ENCODE data around the gene GRIN1. TPM values are rescaled to one million over a fixed set of nuclear protein-coding genes. Genes with fewer than 3 reads are reported as not detected.

GRIN1 gene
- total RNA-seq, 1 experiment from 2014 or later = 0.52 TPM

GRCh38 chr9:137168573-137168903, 29.6 kb downstream of the GRIN1 start:
- Histone ChIP-seq H3K27ac (ENCODE audit: low read depth, low read length, poor library complexity, severe bottlenecking) (no peak overlapping the region), H3K4me3 (ENCODE audit: low read depth, low read length, poor library complexity, severe bottlenecking) (peak overlapping the region; percentile 32), H3K9me3 (ENCODE audit: low read depth, low read length, poor library complexity, severe bottlenecking) (no peaks in the 10 kb centered on the region), H3K27me3 (replicated peaks; ENCODE audit: insufficient read depth, low read depth, low read length, poor library complexity) (peaks cover 77% of the 10 kb centered on the region), H3K4me1 (ENCODE audit: insufficient read depth, low read length, poor library complexity, severe bottlenecking) (no peaks in the 10 kb centered on the region), H3K36me3 (ENCODE audit: insufficient read depth, low read length, poor library complexity, severe bottlenecking) (no peaks in the 10 kb centered on the region)
- ChIA-PET POLR2A (ENCODE audit: low non-redundant PET) (no interaction called here), CTCF (interaction anchor here (0.7 kb wide), 1 partner anchor 59 kb away, joined by 3 read pairs; the partner anchor contains the start of gene RNF224)
- intact Hi-C loops (cut with micrococcal nuclease; ENCODE audit: unreplicated experiment) = no loop called here
- no peak for DNase-seq (ENCODE audit: low spot score)
- peak; percentile 57 for TF ChIP-seq EZH2 (IDR thresholded peaks at IDR 0.05; ENCODE audit: borderline replicate concordance, low read depth, low read length, poor library complexity, severe bottlenecking)
- TF ChIP-seq CTCF (conservative IDR thresholded peaks at IDR 0.05; ENCODE audit: low read depth, low read length) = no peak
- BruUV-seq (replicated peaks) = no TSS peak

DNA sequence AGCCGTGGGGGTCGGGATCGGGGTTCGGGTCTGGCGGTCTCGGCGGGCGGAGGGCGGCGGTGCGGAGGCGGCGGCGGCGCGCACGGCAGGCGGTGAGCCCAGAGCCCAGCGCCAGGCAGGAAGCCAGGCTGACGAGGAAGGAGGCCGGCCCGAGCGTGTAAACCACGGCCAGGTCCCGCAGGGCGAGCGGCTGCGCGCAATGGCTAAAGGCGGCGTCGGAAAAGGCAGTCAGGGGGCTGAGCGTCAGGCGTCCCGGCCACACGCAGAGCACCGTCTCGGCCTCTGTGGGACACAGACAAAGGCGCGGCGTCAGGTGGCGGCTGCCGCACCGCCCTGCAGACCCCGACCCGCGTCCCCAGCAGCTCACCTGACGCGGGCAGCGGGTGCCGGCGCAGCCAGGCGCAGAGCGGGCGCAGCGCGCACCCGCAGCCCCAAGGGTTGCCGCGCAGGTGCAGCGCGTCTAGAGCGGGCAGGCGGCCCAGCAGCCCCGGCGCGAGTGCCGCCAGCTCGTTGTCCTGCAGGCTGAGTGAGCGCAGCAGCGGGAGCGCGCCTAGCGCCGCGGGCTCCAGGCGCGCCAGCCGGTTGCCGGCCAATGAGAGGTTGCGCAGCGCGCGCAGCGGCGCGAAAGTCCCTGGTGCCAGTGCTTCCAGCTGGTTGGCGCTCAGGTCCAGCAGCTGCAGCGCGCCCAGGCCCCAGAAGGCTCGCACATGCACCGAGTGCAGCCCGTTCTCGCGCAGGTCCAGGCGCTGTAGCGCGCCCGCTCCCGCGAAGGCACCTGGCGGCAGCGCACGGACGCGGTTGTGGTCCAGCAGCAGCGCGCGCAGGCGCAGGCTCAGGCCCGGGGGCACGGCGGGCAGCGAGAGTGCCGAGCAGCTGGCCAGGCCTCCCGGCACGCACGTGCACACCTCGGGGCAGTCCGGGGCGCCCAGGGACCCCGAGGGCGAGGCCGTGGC, 30.2 kb downstream of the GRIN1 start:
- BruUV-seq (replicated peaks) = no TSS peak
- H3K4me3 ChIP-seq (ENCODE audit: low read depth, low read length, poor library complexity, severe bottlenecking) = peak overlapping the region; percentile 32
- H3K27ac ChIP-seq (ENCODE audit: low read depth, low read length, poor library complexity, severe bottlenecking) = no peak overlapping the region
- peak; percentile 69 for DNase-seq (ENCODE audit: low spot score)
- H3K9me3 ChIP-seq (ENCODE audit: low read depth, low read length, poor library complexity, severe bottlenecking) = no peaks in the 10 kb centered on the region
- H3K27me3 ChIP-seq (replicated peaks; ENCODE audit: insufficient read depth, low read depth, low read length, poor library complexity) = peaks cover 72% of the 10 kb centered on the region
- no peak for TF ChIP-seq CTCF (conservative IDR thresholded peaks at IDR 0.05; ENCODE audit: low read depth, low read length)
- TF ChIP-seq EZH2 (IDR thresholded peaks at IDR 0.05; ENCODE audit: borderline replicate concordance, low read depth, low read length, poor library complexity, severe bottlenecking) = peak; percentile 78
- H3K36me3 ChIP-seq (ENCODE audit: insufficient read depth, low read length, poor library complexity, severe bottlenecking) = no peaks in the 10 kb centered on the region
- ChIA-PET POLR2A (ENCODE audit: low non-redundant PET) (no interaction called here), CTCF (interaction anchor here (0.7 kb wide), 1 partner anchor 58 kb away, joined by 3 read pairs; the partner anchor contains the start of gene RNF224)
- intact Hi-C loops (cut with micrococcal nuclease; ENCODE audit: unreplicated experiment) = no loop called here
- no peaks in the 10 kb centered on the region for H3K4me1 ChIP-seq (ENCODE audit: insufficient read depth, low read length, poor library complexity, severe bottlenecking)

DNA sequence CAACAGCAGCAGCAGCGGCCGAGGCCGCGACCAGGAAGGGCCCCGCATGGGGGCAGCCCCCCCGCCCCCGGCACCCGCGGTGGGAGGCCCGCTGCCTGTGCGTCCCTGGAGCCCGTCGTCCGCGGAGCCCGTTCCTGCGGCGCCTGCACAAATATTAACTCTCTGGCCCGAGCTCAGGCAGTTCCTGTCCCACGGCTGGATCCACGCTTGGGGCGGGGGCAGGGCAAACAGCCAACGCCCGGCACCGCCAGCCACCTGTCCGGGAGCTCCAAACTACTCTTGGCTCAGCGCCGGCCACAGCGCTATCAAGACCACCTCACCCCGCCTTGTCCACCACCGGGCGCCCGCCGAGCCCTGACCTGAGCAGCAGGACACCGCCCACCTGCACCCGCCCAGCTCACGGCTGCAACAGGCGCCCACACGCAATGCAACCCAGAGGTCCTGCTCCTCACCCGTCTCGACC, 31.0 kb downstream of the GRIN1 start, which contains the start of gene LRRC26:
Gene LRRC26 (minus strand): TSS at position 156 of the 463 bp plus-strand sequence. CDS start 108 bp downstream, at position 48.
- peaks cover 64% of the 10 kb centered on the region for H3K27me3 ChIP-seq (replicated peaks; ENCODE audit: insufficient read depth, low read depth, low read length, poor library complexity)
- intact Hi-C loops (cut with micrococcal nuclease; ENCODE audit: unreplicated experiment) = no loop called here
- no peak within 1 kb of the TSS for H3K27ac ChIP-seq (ENCODE audit: low read depth, low read length, poor library complexity, severe bottlenecking)
- no peaks in the 10 kb centered on the region for H3K9me3 ChIP-seq (ENCODE audit: low read depth, low read length, poor library complexity, severe bottlenecking)
- DNase-seq (ENCODE audit: low spot score) = no peak
- H3K36me3 ChIP-seq (ENCODE audit: insufficient read depth, low read length, poor library complexity, severe bottlenecking) = no peaks in the 10 kb centered on the region
- H3K4me1 ChIP-seq (ENCODE audit: insufficient read depth, low read length, poor library complexity, severe bottlenecking) = peaks cover 1% of the 10 kb centered on the region
- TF ChIP-seq CTCF (conservative IDR thresholded peaks at IDR 0.05; ENCODE audit: low read depth, low read length) (no peak), EZH2 (IDR thresholded peaks at IDR 0.05; ENCODE audit: borderline replicate concordance, low read depth, low read length, poor library complexity, severe bottlenecking) (peak; percentile 0)
- POLR2A ChIA-PET (ENCODE audit: low non-redundant PET) = no interaction called here
- CTCF ChIA-PET = no interaction called here
- no TSS peak for BruUV-seq (replicated peaks)
- H3K4me3 ChIP-seq (ENCODE audit: low read depth, low read length, poor library complexity, severe bottlenecking) = peak within 1 kb of the TSS; percentile 32

All from A673 (cell line).